NB4 (cell line): ENCODE measurements around the gene BNC2.

Experiments
- DNase-seq: peaks from one replicate; pipeline ENCODE4 v3.0.0; 2010; ENCODE audit warnings: low read depth
- H3K4me3 ChIP-seq: one replicate; pipeline ENCODE4 v1.5.1; 2011; ENCODE audit warnings: mild to moderate bottlenecking, low read depth, low read length, moderate library complexity
- MYC ChIP-seq: IDR thresholded peaks from 2 replicates; pipeline ENCODE4 v1.6.1; 2011; ENCODE audit warnings: low read depth, low read length
- POLR2A ChIP-seq: IDR thresholded peaks from 2 replicates; pipeline ENCODE4 v1.6.1; 2011; ENCODE audit warnings: mild to moderate bottlenecking; ENCODE audit not compliant: insufficient read length; ENCODE audit errors: extremely low read depth
- TF ChIP-seq, protein P1 (sequence below): IDR thresholded peaks from one replicate; pipeline ENCODE4 v1.5.1; 2012; ENCODE audit warnings: low read depth, low read length
- TF ChIP-seq, protein P2 (sequence below): IDR thresholded peaks from 2 replicates; pipeline ENCODE4 v1.6.1; 2011; ENCODE audit warnings: low read depth, low read length

Gene BNC2

DNA sequence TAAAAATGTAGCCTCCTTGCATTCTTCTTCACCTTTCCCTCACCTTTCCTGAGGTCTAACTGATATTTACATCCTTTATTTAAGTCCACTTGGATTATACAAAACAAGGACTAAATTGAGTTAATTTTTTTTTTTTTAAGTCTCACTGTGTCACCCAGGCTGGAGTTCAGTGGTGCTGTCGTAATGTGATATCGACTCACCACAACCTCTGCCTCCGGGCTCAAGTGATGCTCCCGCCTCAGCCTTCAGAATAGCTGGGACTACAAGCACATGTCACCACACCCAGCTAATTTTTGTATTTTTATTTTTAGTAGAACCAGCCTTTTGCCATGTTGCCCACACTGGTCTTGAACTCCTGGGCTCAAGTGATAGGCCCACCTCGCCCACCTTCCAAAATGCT lies 195.3 kb downstream of the BNC2 start:
- TF ChIP-seq, protein P1, sequence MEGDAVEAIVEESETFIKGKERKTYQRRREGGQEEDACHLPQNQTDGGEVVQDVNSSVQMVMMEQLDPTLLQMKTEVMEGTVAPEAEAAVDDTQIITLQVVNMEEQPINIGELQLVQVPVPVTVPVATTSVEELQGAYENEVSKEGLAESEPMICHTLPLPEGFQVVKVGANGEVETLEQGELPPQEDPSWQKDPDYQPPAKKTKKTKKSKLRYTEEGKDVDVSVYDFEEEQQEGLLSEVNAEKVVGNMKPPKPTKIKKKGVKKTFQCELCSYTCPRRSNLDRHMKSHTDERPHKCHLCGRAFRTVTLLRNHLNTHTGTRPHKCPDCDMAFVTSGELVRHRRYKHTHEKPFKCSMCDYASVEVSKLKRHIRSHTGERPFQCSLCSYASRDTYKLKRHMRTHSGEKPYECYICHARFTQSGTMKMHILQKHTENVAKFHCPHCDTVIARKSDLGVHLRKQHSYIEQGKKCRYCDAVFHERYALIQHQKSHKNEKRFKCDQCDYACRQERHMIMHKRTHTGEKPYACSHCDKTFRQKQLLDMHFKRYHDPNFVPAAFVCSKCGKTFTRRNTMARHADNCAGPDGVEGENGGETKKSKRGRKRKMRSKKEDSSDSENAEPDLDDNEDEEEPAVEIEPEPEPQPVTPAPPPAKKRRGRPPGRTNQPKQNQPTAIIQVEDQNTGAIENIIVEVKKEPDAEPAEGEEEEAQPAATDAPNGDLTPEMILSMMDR = no peak
- TF ChIP-seq, protein P2, sequence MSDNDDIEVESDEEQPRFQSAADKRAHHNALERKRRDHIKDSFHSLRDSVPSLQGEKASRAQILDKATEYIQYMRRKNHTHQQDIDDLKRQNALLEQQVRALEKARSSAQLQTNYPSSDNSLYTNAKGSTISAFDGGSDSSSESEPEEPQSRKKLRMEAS = no peak
- no peak for TF ChIP-seq MYC
- H3K4me3 ChIP-seq = no peak overlapping the region
- DNase-seq = no peak

DNA sequence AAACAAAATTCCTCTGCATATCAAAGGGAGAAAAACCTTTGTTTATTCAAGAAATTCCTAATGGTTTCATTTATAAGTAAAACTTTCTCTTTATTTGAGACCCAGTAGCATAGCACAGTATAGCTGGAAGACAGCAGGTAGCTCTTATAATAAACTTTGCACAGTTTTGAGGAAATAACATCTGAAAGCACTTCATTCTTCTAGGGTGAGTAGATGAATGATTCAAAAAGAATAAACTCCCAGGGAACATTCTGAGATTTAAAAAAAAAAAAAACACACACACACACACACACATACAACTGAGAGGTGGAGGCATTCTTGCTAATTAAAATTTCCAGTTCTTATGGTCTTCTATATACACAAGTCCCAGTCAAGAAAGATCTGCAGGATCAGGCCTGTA lies 197.3 kb downstream of the BNC2 start:
- TF ChIP-seq POLR2A (no peak), MYC (no peak)
- TF ChIP-seq, protein P1 = no peak
- TF ChIP-seq, protein P2 = no peak
- H3K4me3 ChIP-seq = no peak overlapping the region
- DNase-seq = no peak

DNA sequence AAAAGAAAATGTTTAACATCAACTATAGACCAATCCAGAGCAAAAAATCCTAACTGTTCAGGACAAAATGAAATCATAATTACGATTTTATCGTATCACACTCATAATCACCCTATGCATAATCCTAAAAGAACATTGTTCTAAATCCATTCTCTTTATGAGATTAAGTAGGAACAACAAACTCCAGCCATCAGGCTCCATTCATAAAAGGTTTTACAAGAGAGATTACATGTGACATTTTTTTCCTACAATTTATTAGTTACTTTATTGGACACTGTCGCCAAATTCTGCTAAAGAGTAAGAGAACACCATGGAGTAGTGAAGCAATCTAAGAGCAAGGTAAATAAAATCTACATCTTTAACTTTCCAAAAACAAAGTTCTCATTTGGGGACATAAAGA lies 198.0 kb downstream of the BNC2 start:
- TF ChIP-seq POLR2A (no peak), MYC (no peak)
- TF ChIP-seq, protein P1 = no peak
- TF ChIP-seq, protein P2 = no peak
- H3K4me3 ChIP-seq = no peak overlapping the region
- no peak for DNase-seq

DNA sequence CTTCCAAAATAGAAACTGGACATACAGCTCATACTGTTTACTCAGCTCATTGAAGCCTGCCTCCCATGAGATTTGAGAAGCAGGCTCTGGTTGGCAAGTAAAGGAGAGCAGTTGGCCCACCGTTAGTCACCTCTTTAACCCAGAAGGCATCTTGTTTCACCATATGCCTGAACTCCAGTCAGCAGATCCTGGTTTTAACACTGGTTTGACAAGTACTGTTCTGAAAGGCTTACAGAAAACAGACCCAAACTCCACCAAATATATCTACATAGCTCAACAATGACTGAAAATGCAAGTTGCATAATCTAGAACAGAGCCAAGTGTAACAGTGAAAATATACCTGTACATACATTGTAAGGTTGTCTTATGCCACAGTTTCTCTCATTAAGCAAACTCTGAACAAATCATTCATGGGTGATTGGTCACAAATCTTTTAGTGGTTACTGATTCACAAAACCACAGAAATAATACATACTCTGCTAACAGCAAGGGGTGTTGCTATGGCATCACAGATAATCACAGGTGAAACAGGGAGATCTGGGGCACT lies 198.8 kb downstream of the BNC2 start:
- H3K4me3 ChIP-seq = no peak overlapping the region
- DNase-seq = peak; percentile 14
- TF ChIP-seq, protein P2 = no peak
- no peak for TF ChIP-seq POLR2A
- TF ChIP-seq, protein P1 = no peak
- TF ChIP-seq MYC = no peak

DNA sequence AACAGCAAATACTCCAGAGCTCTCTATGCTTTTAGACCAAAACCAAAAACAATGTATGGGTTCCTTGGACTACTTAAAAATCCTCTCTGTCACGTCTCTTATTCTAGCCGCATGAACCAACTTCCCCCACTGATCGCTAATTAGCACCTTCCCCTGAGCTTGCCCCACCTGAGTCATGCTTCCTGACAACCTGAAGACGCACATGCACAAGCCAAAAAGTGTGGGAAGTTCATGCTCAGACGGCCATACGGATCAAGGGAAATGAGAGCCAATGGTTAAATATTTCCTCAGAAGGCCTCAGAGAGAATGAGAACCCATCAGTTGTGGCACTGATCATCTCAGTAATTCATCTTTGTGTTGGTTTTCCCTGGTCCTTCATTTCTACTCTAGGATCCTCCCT lies 199.7 kb downstream of the BNC2 start:
- no peak for TF ChIP-seq MYC
- TF ChIP-seq, protein P1 = no peak
- TF ChIP-seq, protein P2 = no peak
- TF ChIP-seq POLR2A = no peak
- H3K4me3 ChIP-seq = no peak overlapping the region
- DNase-seq = no peak

DNA sequence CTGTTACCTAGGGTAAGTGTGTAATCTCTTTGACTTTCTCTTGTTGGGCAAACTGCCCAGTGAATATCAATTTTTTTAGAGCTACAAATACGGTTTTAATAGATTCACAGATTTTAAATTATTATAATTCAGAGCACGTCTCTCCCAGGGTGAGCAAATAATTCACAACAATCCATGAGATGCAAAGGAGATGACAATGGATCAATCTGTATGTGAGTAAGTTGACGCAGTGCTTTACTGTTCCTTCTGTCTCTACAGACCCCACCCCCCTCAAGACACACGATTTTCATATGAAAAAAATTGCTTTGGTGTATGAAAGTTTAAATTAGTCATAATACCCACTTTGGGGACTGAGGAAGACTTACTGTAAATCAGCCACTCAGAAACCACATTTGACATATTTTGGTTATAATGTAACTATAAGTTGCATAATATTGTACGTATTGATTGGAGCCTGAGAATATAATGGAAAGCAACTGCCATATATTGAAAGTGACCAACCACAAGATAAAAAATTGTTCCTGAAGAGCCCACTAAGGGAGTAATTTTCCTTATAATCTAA lies 201.7 kb downstream of the BNC2 start:
- no peak overlapping the region for H3K4me3 ChIP-seq
- no peak for DNase-seq
- TF ChIP-seq MYC (no peak), POLR2A (no peak)
- TF ChIP-seq, protein P1 = no peak
- TF ChIP-seq, protein P2 = no peak
